IMR-90 (cell line): ENCODE results near the gene SYCP2. TPM values are rescaled to one million over a fixed set of nuclear protein-coding genes. Genes with fewer than 3 reads are reported as not detected.

ENCODE experiments used
- ATAC-seq: fragments of 200-7000 bp; cut with Tn5 transposase; 2 replicates; pipeline ENCODE4 v1.9.1; 2020; ENCODE audit warnings: low read depth, mild to moderate bottlenecking, moderate library complexity
- BruUV-seq: library from RNA; stranded (reverse); fragments of 400-500 nt; replicated peaks from 2 replicates; lab custom pipeline; 2021; lab: Mats Ljungman, UMichigan
- CTCF ChIA-PET: fragments of 300-600 bp; formaldehyde crosslinking; extraction: SDS; loops from one replicate; lab custom pipeline; 2021; ENCODE audit warnings: antibody characterized with exemption; lab: Yijun Ruan, JAX
- POLR2A ChIA-PET: fragments of 300-600 bp; sonication (Branson Sonifier 250); formaldehyde crosslinking; loops from one replicate; lab custom pipeline; 2022; ENCODE audit warnings: antibody characterized with exemption; ENCODE audit not compliant: unreplicated experiment; lab: Charles Lee
- DNase-seq: peaks from one replicate; pipeline ENCODE4 v3.0.0; 2013
- H2AFZ ChIP-seq: replicated peaks from 2 replicates; pipeline ENCODE3; 2013; ENCODE audit warnings: low read length, mild to moderate bottlenecking; ENCODE audit not compliant: poor library complexity
- H2AK5ac ChIP-seq: 2 replicates; pipeline ENCODE4 v1.6.1; 2013; ENCODE audit warnings: low read depth, low read length, inconsistent platforms
- H2AK9ac ChIP-seq: replicated peaks from 2 replicates; pipeline ENCODE3; 2013; ENCODE audit warnings: mild to moderate bottlenecking, low read depth, low read length, moderate library complexity; ENCODE audit not compliant: poor library complexity
- H2BK120ac ChIP-seq: 2 replicates; pipeline ENCODE4 v1.6.1; 2013; ENCODE audit warnings: low read depth, low read length, inconsistent platforms
- H2BK15ac ChIP-seq: 3 replicates; pipeline ENCODE4 v1.6.1; 2013; ENCODE audit warnings: low read depth, low read length, inconsistent platforms
- H2BK20ac ChIP-seq: 2 replicates; pipeline ENCODE4 v1.6.1; 2013; ENCODE audit warnings: low read depth, mild to moderate bottlenecking, inconsistent platforms, low read length, moderate library complexity
- H2BK5ac ChIP-seq: 2 replicates; pipeline ENCODE4 v1.6.1; 2013; ENCODE audit warnings: mild to moderate bottlenecking, low read depth, low read length, inconsistent platforms; ENCODE audit not compliant: poor library complexity, severe bottlenecking
- H3K14ac ChIP-seq: replicated peaks from 2 replicates; pipeline ENCODE4 v1.6.1; 2013; ENCODE audit warnings: low read depth, low read length, inconsistent platforms
- H3K18ac ChIP-seq: 2 replicates; pipeline ENCODE4 v1.6.1; 2013; ENCODE audit warnings: low read depth, low read length, control low read depth
- H3K23ac ChIP-seq: 2 replicates; pipeline ENCODE4 v1.6.1; 2013; ENCODE audit warnings: low read depth, low read length, inconsistent platforms
- H3K27ac ChIP-seq: 2 replicates; pipeline ENCODE4 v1.5.1; 2013; ENCODE audit warnings: mild to moderate bottlenecking, control low read depth, low read length; ENCODE audit not compliant: insufficient read depth
- H3K27me3 ChIP-seq: 2 replicates; pipeline ENCODE4 v1.6.1; 2013; ENCODE audit warnings: low read length; ENCODE audit not compliant: control insufficient read depth, insufficient read depth
- H3K36me3 ChIP-seq: 2 replicates; pipeline ENCODE4 v1.6.1; 2013; ENCODE audit warnings: low read length, mixed read lengths; ENCODE audit not compliant: control insufficient read depth, insufficient read depth
- H3K4ac ChIP-seq: 2 replicates; pipeline ENCODE4 v1.6.1; 2013; ENCODE audit warnings: low read depth, low read length, inconsistent platforms
- H3K4me1 ChIP-seq: 2 replicates; pipeline ENCODE4 v1.6.1; 2013; ENCODE audit warnings: low read length, mixed read lengths; ENCODE audit not compliant: control insufficient read depth, insufficient read depth
- H3K4me2 ChIP-seq: 2 replicates; pipeline ENCODE4 v1.6.1; 2013; ENCODE audit warnings: low read depth, mild to moderate bottlenecking, control low read depth, low read length, moderate library complexity
- H3K4me3 ChIP-seq: 2 replicates; pipeline ENCODE4 v1.5.1; 2013; ENCODE audit warnings: low read depth, mild to moderate bottlenecking, control low read depth, low read length, moderate library complexity; ENCODE audit not compliant: insufficient read depth
- H3K56ac ChIP-seq: 2 replicates; pipeline ENCODE4 v1.6.1; 2013; ENCODE audit warnings: low read length, inconsistent platforms; ENCODE audit not compliant: insufficient read depth; ENCODE audit errors: extremely low read depth
- H3K79me1 ChIP-seq, 2 experiments: 2 replicates each; pipeline ENCODE4 v1.6.1; 2013; ENCODE audit warnings: low read length in 2 of 2, inconsistent platforms in 1 of 2, low read depth in 1 of 2
- H3K9ac ChIP-seq: 2 replicates; pipeline ENCODE4 v1.6.1; 2013; ENCODE audit warnings: low read depth, low read length, control low read depth
- H3K9me1 ChIP-seq: 2 replicates; pipeline ENCODE4 v1.6.1; 2013; ENCODE audit warnings: low read length, inconsistent platforms; ENCODE audit not compliant: insufficient read depth
- H3K9me3 ChIP-seq: 2 replicates; pipeline ENCODE4 v1.6.1; 2013; ENCODE audit warnings: low read length; ENCODE audit not compliant: control insufficient read depth, insufficient read depth
- H4K20me1 ChIP-seq: 2 replicates; pipeline ENCODE4 v1.6.1; 2013; ENCODE audit warnings: low read length, inconsistent platforms; ENCODE audit not compliant: insufficient read depth
- H4K5ac ChIP-seq: 2 replicates; pipeline ENCODE4 v1.6.1; 2013; ENCODE audit warnings: mild to moderate bottlenecking, low read depth, low read length, control low read depth
- H4K8ac ChIP-seq, 2 experiments: 2 replicates each; pipeline ENCODE4 v1.6.1; 2013; ENCODE audit warnings: low read depth in 2 of 2, low read length in 2 of 2, control low read depth in 1 of 2, inconsistent platforms in 1 of 2
- H4K91ac ChIP-seq: 2 replicates; pipeline ENCODE4 v1.6.1; 2013; ENCODE audit warnings: low read depth, low read length, inconsistent platforms; ENCODE audit not compliant: insufficient read depth
- BHLHE40 ChIP-seq: fragments of 150-350 bp; IDR thresholded peaks from 2 replicates; pipeline ENCODE4 v1.6.1; 2016; ENCODE audit warnings: mild to moderate bottlenecking, low read depth, low read length
- CEBPB ChIP-seq: IDR thresholded peaks from 2 replicates; pipeline ENCODE4 v1.6.1; 2012; ENCODE audit warnings: low read depth, low read length, improper control_type of control experiment
- CHD1 ChIP-seq: IDR thresholded peaks from 2 replicates; pipeline ENCODE4 v1.6.1; 2012; ENCODE audit warnings: low read depth, low read length, improper control_type of control experiment
- ELK1 ChIP-seq: fragments of 150-350 bp; IDR thresholded peaks from 2 replicates; pipeline ENCODE4 v1.6.1; 2016; ENCODE audit warnings: low read depth, mild to moderate bottlenecking, low read length, moderate library complexity, borderline replicate concordance
- FOS ChIP-seq: fragments of 150-350 bp; IDR thresholded peaks from 2 replicates; pipeline ENCODE4 v1.6.1; 2016; ENCODE audit warnings: low read depth, low read length
- MAFK ChIP-seq: IDR thresholded peaks from 2 replicates; pipeline ENCODE4 v1.6.1; 2012; ENCODE audit warnings: low read depth, low read length, improper control_type of control experiment
- MXI1 ChIP-seq: IDR thresholded peaks from 2 replicates; pipeline ENCODE4 v1.6.1; 2012; ENCODE audit warnings: low read depth, mild to moderate bottlenecking, low read length, moderate library complexity, borderline replicate concordance
- NFE2L2 ChIP-seq: fragments of 150-350 bp; IDR thresholded peaks from 2 replicates; pipeline ENCODE4 v1.6.1; 2016; ENCODE audit warnings: low read depth, mild to moderate bottlenecking, low read length
- POLR2A ChIP-seq: IDR thresholded peaks from 2 replicates; pipeline ENCODE4 v1.6.1; 2012; ENCODE audit warnings: mild to moderate bottlenecking, low read depth, low read length
- RAD21 ChIP-seq: IDR thresholded peaks from 2 replicates; pipeline ENCODE4 v1.6.1; 2012; ENCODE audit warnings: low read length, improper control_type of control experiment
- RCOR1 ChIP-seq: IDR thresholded peaks from 2 replicates; pipeline ENCODE4 v1.6.1; 2012; ENCODE audit warnings: mild to moderate bottlenecking, low read length, improper control_type of control experiment; ENCODE audit not compliant: insufficient replicate concordance
- RFX5 ChIP-seq: IDR thresholded peaks from 2 replicates; pipeline ENCODE4 v1.8.0; 2012; ENCODE audit warnings: low read depth, mild to moderate bottlenecking, low read length, moderate library complexity
- SMC3 ChIP-seq: fragments of 150-350 bp; IDR thresholded peaks from 2 replicates; pipeline ENCODE4 v1.6.1; 2016; ENCODE audit warnings: low read depth, mild to moderate bottlenecking, antibody characterized with exemption, low read length, moderate library complexity
- USF2 ChIP-seq: fragments of 150-350 bp; IDR thresholded peaks from 2 replicates; pipeline ENCODE4 v1.6.1; 2017; ENCODE audit warnings: mild to moderate bottlenecking, antibody characterized with exemption, low read length, low read depth
- WGBS, 2 experiments: methylation state at CpG; one replicate each; pipeline versions ENCODE4 v1.1.5 to v1.1.7; 2013; ENCODE audit warnings: missing lambda C conversion rate in 2 of 2; ENCODE audit not compliant: insufficient read length in 1 of 2; ENCODE audit errors: extremely low coverage in 2 of 2; 5-methylcytosine and 5-hydroxymethylcytosine counted together
- dilution Hi-C: fragments of 300-500 bp; cut with HindIII; formaldehyde crosslinking; loops from one replicate; pipeline ENCODE4 v1.14.3; 2018; ENCODE audit warnings: low sequenced_read_pairs; ENCODE audit not compliant: unreplicated experiment
- in situ Hi-C: fragments of 300-500 bp; cut with MboI; formaldehyde crosslinking; loops from 3 replicates; pipeline ENCODE4 v1.14.3; 2019; ENCODE audit warnings: low sequenced_read_pairs, inconsistent platforms, mixed read lengths
- intact Hi-C: fragments of 100-400 bp; cut with micrococcal nuclease; formaldehyde crosslinking; loops from 2 replicates; pipeline ENCODE4 v1.10.0; 2022
- polyA plus RNA-seq, 3 experiments: library from polyadenylated mRNA; depleted of rRNA; stranded (reverse); fragments of >200 nt; gene quantifications; 2 replicates each; pipeline ENCODE4 v1.2.3, GENCODE V29; 2012; ENCODE audit warnings: low replicate concordance in 1 of 3
- total RNA-seq: library from RNA; depleted of rRNA; stranded (reverse); fragments of >200 nt; gene quantifications from 2 replicates; pipeline ENCODE4 v1.2.3, GENCODE V29; 2012
- TF ChIP-seq, protein P1 (sequence below): conservative IDR thresholded peaks from 2 replicates; pipeline ENCODE4 v1.5.1; 2012; ENCODE audit warnings: mild to moderate bottlenecking, low read depth, low read length, improper control_type of control experiment

Gene SYCP2
- total and polyA plus RNA-seq, 2 of the 4 experiments (the other 2 are of a cell fraction), result 0.18 to 0.31 TPM

DNA sequence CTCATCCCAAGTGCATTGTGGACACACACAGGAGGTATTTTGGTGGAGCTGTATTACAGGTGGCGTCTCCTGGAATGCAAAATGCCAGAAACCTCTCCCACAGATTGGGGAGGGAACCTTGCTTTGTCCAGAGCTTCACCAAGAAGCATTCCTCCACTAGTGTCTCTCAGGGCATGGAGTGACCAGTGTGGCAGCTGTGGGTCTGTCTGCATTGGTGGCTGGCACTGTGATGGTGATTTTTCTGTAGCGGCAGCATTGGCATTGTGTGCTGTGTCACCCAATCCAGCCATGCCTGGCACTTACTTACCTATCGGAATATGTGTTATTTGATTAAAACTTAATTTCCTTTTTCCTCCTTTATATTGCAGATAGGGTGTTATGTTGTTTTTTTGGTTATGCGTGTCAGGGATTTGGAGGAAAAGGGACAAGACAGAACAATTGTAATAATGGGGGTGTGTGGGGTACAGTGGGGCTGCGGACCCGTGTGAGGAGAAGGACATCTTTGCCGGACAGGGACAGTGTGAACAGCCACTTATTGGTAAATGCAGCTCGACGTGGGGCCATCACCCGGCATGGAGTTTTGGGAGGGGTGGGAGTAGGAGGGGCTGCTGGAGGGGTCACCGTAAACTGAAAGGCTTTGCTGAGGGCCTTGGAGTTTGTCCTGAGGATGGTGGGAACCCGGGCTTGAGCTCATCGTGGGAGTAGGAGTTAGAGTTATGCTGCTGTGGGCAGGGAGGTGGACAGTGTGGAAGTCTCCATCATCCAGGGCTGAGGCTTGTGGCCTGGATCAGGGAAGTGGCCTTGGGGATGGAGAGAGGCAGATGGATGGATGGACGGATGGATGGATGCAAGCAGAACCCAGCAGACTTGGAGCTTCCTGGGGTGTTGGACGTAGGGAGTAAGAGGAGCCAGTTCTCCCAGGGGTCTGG, 105.0 kb downstream of the SYCP2 start:
- no peak overlapping the region for H2BK5ac ChIP-seq
- no peaks in the 10 kb centered on the region for H3K9me1 ChIP-seq
- H4K91ac ChIP-seq, result no peak overlapping the region
- H3K18ac ChIP-seq, result no peak overlapping the region
- no peak overlapping the region for H3K14ac ChIP-seq
- no peaks in the 10 kb centered on the region for H3K4me1 ChIP-seq
- H2AK5ac ChIP-seq, result no peak overlapping the region
- no peak overlapping the region for H3K4me3 ChIP-seq
- no peak overlapping the region for H2AK9ac ChIP-seq
- no peaks in the 10 kb centered on the region for H4K20me1 ChIP-seq
- ATAC-seq (no peak), DNase-seq (no peak)
- POLR2A ChIA-PET, result no interaction called here
- H3K23ac ChIP-seq, result no peak overlapping the region
- in situ Hi-C loops, result no loop called here
- no peak overlapping the region for H4K8ac ChIP-seq
- dilution Hi-C loops, result no loop called here
- H3K36me3 ChIP-seq, result no peaks in the 10 kb centered on the region
- H4K5ac ChIP-seq, result no peak overlapping the region
- H3K27me3 ChIP-seq, result no peaks in the 10 kb centered on the region; the same call in 1 of the 2 replicates
- no peak overlapping the region for H2BK120ac ChIP-seq
- H3K79me1 ChIP-seq, result no peaks in the 10 kb centered on the region
- H3K9me3 ChIP-seq, result peaks cover 3% of the 10 kb centered on the region; the same call in 1 of the 2 replicates
- H2AFZ ChIP-seq, result peak overlapping the region; percentile 14
- H2BK20ac ChIP-seq, result no peak overlapping the region
- WGBS, 2 experiments, result 67% methylated on average over 8 of the region's 15 CpGs; no CpG with 5 or more reads in 1 of the 2 experiments
- CTCF ChIA-PET, result interaction anchor here (0.6 kb wide), 2 partner anchors 13 to 960 kb away, joined by 3 to 5 read pairs; no protein-coding TSS in a partner anchor
- H3K9ac ChIP-seq, result no peak overlapping the region
- intact Hi-C loops, result no loop called here
- TF ChIP-seq NFE2L2 (no peak), CHD1 (no peak), SMC3 (no peak), RFX5 (no peak), CEBPB (no peak), RCOR1 (no peak), MXI1 (no peak), BHLHE40 (no peak), MAFK (no peak), ELK1 (no peak), FOS (no peak), POLR2A (no peak), RAD21 (no peak), USF2 (no peak)
- TF ChIP-seq, protein P1, sequence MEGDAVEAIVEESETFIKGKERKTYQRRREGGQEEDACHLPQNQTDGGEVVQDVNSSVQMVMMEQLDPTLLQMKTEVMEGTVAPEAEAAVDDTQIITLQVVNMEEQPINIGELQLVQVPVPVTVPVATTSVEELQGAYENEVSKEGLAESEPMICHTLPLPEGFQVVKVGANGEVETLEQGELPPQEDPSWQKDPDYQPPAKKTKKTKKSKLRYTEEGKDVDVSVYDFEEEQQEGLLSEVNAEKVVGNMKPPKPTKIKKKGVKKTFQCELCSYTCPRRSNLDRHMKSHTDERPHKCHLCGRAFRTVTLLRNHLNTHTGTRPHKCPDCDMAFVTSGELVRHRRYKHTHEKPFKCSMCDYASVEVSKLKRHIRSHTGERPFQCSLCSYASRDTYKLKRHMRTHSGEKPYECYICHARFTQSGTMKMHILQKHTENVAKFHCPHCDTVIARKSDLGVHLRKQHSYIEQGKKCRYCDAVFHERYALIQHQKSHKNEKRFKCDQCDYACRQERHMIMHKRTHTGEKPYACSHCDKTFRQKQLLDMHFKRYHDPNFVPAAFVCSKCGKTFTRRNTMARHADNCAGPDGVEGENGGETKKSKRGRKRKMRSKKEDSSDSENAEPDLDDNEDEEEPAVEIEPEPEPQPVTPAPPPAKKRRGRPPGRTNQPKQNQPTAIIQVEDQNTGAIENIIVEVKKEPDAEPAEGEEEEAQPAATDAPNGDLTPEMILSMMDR, result no peak
- H3K56ac ChIP-seq, result no peak overlapping the region
- no TSS peak for BruUV-seq
- H3K27ac ChIP-seq, result no peak overlapping the region
- H3K4ac ChIP-seq, result no peak overlapping the region
- no peak overlapping the region for H3K4me2 ChIP-seq
- H2BK15ac ChIP-seq, result no peak overlapping the region
